Measurements from ENCODE around the gene MCM8.

GRCh38 chr20:6028818-6029217, 78.4 kb downstream of the MCM8 start:
- TF ChIP-seq CTCF (IDR thresholded peaks at IDR 0.05): no peak
- TF ChIP-seq POLR2A (IDR thresholded peaks at IDR 0.05): no peak

All from esophagus squamous epithelium (tissue), 4 donors.